ENCODE results near the gene ZNF648.
"Not testable (repeated sequence)": the region's sequence is repeated elsewhere in the genome, so short reads cannot be mapped to it uniquely, and the experiment has no call there.

The ZNF648 gene

GRCh38 chr1:182050481-182051448 is 10.7 kb downstream of the ZNF648 start:
- no peak for TF ChIP-seq CTCF (IDR thresholded peaks at IDR 0.05; ENCODE audit: insufficient read depth, missing control alignments)
- FAIRE-seq (no peak), DNase-seq (ENCODE audit: insufficient read length, low spot score) (no peak)

- DNase-seq (ENCODE audit: insufficient read length, low spot score) (no peak), FAIRE-seq (no peak)
- no peak for TF ChIP-seq CTCF (IDR thresholded peaks at IDR 0.05; ENCODE audit: insufficient read depth, missing control alignments)
These were observed 12.9 kb downstream of the ZNF648 start for GRCh38 chr1:182048562-182048961.

- FAIRE-seq (no peak), DNase-seq (ENCODE audit: insufficient read length, low spot score) (no peak)
- no peak for TF ChIP-seq CTCF (IDR thresholded peaks at IDR 0.05; ENCODE audit: insufficient read depth, missing control alignments)
These were observed 14.7 kb downstream of the ZNF648 start for GRCh38 chr1:182046763-182047162.

- not testable (repeated sequence) for FAIRE-seq; DNase-seq (ENCODE audit: insufficient read length, low spot score)
These were observed 16.0 kb downstream of the ZNF648 start for GRCh38 chr1:182045481-182045880.

- no peak for TF ChIP-seq CTCF (IDR thresholded peaks at IDR 0.05; ENCODE audit: insufficient read depth, missing control alignments)
- DNase-seq (ENCODE audit: insufficient read length, low spot score) (no peak), FAIRE-seq (peak; percentile 80)
These were observed 19.9 kb downstream of the ZNF648 start for GRCh38 chr1:182041615-182042014.

GRCh38 chr1:182038220-182038619 is 23.3 kb downstream of the ZNF648 start:
- DNase-seq (ENCODE audit: insufficient read length, low spot score), result no peak
- no peak for TF ChIP-seq CTCF (IDR thresholded peaks at IDR 0.05; ENCODE audit: insufficient read depth, missing control alignments)
- peak; percentile 71 for FAIRE-seq

GRCh38 chr1:182035097-182035770 is 26.3 kb downstream of the ZNF648 start:
- DNase-seq (ENCODE audit: insufficient read length, low spot score), result no peak
- peak; percentile 45 for TF ChIP-seq CTCF (IDR thresholded peaks at IDR 0.05; ENCODE audit: insufficient read depth, missing control alignments)
- no peak for FAIRE-seq
